ENCODE measurements around the gene COL18A1.

The COL18A1 gene

GRCh38 chr21:45391743-45392572 lies 13.0 kb upstream of the COL18A1 start:
- TF ChIP-seq CTBP1 (IDR thresholded peaks at IDR 0.05; ENCODE audit: borderline replicate concordance) (no peak), ARNT (IDR thresholded peaks at IDR 0.05) (no peak), PKNOX1 (IDR thresholded peaks at IDR 0.05) (no peak), NFRKB (IDR thresholded peaks at IDR 0.05) (no peak), SP1 (IDR thresholded peaks at IDR 0.05) (no peak), BHLHE40 (IDR thresholded peaks at IDR 0.05; ENCODE audit: borderline replicate concordance) (no peak), HDGF (IDR thresholded peaks at IDR 0.05; ENCODE audit: borderline replicate concordance) (no peak), FOXM1 (IDR thresholded peaks at IDR 0.05; ENCODE audit: borderline replicate concordance) (no peak), SUZ12 (IDR thresholded peaks at IDR 0.05) (no peak)
- no peak for DNase-seq (ENCODE audit: extremely low spot score)
- ChIA-PET CTCF (no interaction called here), POLR2A (no interaction called here)

GRCh38 chr21:45392573-45392971 lies 12.4 kb upstream of the COL18A1 start:
- TF ChIP-seq HDGF (IDR thresholded peaks at IDR 0.05; ENCODE audit: borderline replicate concordance) (no peak), TARDBP (IDR thresholded peaks at IDR 0.05) (no peak), BHLHE40 (IDR thresholded peaks at IDR 0.05; ENCODE audit: borderline replicate concordance) (no peak), ZNF384 (IDR thresholded peaks at IDR 0.05) (no peak), NFRKB (IDR thresholded peaks at IDR 0.05) (no peak), FOXM1 (IDR thresholded peaks at IDR 0.05; ENCODE audit: borderline replicate concordance) (no peak), FOXA1 (IDR thresholded peaks at IDR 0.05) (no peak), ARNT (IDR thresholded peaks at IDR 0.05) (no peak), SUZ12 (IDR thresholded peaks at IDR 0.05) (no peak), LEF1 (IDR thresholded peaks at IDR 0.05; ENCODE audit: borderline replicate concordance) (no peak)
- no peak for DNase-seq (ENCODE audit: extremely low spot score)
- ChIA-PET CTCF (no interaction called here), POLR2A (no interaction called here)

- no peak for DNase-seq (ENCODE audit: extremely low spot score)
- ChIA-PET POLR2A (no interaction called here), CTCF (no interaction called here)
Measured at GRCh38 chr21:45393021-45393420, 11.9 kb upstream of the COL18A1 start.

GRCh38 chr21:45393833-45394638 lies 10.9 kb upstream of the COL18A1 start:
- no peak for TF ChIP-seq TARDBP (IDR thresholded peaks at IDR 0.05)
- ChIA-PET CTCF (no interaction called here), POLR2A (no interaction called here)
- no peak for DNase-seq (ENCODE audit: extremely low spot score)

More at GRCh38 chr21:45393021-45393420, 11.9 kb upstream of the COL18A1 start:
- TF ChIP-seq L3MBTL2 (conservative IDR thresholded peaks at IDR 0.05) (no peak), NFRKB (IDR thresholded peaks at IDR 0.05) (no peak), LEF1 (IDR thresholded peaks at IDR 0.05; ENCODE audit: borderline replicate concordance) (no peak)

GRCh38 chr21:45396620-45396995 lies 8.4 kb upstream of the COL18A1 start:
- ChIA-PET POLR2A (no interaction called here), CTCF (interaction anchor here (0.5 kb wide), 1 partner anchor 76 kb away, joined by 5 read pairs; no protein-coding TSS in a partner anchor)
- TF ChIP-seq SUZ12 (IDR thresholded peaks at IDR 0.05), result no peak
- no peak for TF ChIP-seq L3MBTL2 (conservative IDR thresholded peaks at IDR 0.05)
- no peak for TF ChIP-seq CTBP1 (IDR thresholded peaks at IDR 0.05; ENCODE audit: borderline replicate concordance)
- TF ChIP-seq BHLHE40 (IDR thresholded peaks at IDR 0.05; ENCODE audit: borderline replicate concordance), result no peak
- no peak for TF ChIP-seq ARNT (IDR thresholded peaks at IDR 0.05)
- TF ChIP-seq HDGF (IDR thresholded peaks at IDR 0.05; ENCODE audit: borderline replicate concordance), result no peak
- TF ChIP-seq LEF1 (IDR thresholded peaks at IDR 0.05; ENCODE audit: borderline replicate concordance), result no peak
- TF ChIP-seq SP1 (IDR thresholded peaks at IDR 0.05), result no peak
- no peak for TF ChIP-seq PKNOX1 (IDR thresholded peaks at IDR 0.05)
- TF ChIP-seq TARDBP (IDR thresholded peaks at IDR 0.05), result no peak
- no peak for TF ChIP-seq NFRKB (IDR thresholded peaks at IDR 0.05)
- no peak for DNase-seq (ENCODE audit: extremely low spot score)

GRCh38 chr21:45397381-45397780 lies 7.6 kb upstream of the COL18A1 start:
- ChIA-PET CTCF (no interaction called here), POLR2A (no interaction called here)
- DNase-seq (ENCODE audit: extremely low spot score), result no peak
- TF ChIP-seq BHLHE40 (IDR thresholded peaks at IDR 0.05; ENCODE audit: borderline replicate concordance) (no peak), NFRKB (IDR thresholded peaks at IDR 0.05) (no peak), ELF4 (IDR thresholded peaks at IDR 0.05) (no peak), FOXM1 (IDR thresholded peaks at IDR 0.05; ENCODE audit: borderline replicate concordance) (no peak), TARDBP (IDR thresholded peaks at IDR 0.05) (no peak), FOXA1 (IDR thresholded peaks at IDR 0.05) (no peak), SP1 (IDR thresholded peaks at IDR 0.05) (no peak), CTBP1 (IDR thresholded peaks at IDR 0.05; ENCODE audit: borderline replicate concordance) (no peak), LEF1 (IDR thresholded peaks at IDR 0.05; ENCODE audit: borderline replicate concordance) (no peak), SUZ12 (IDR thresholded peaks at IDR 0.05) (no peak), FOXK2 (IDR thresholded peaks at IDR 0.05) (no peak), ARNT (IDR thresholded peaks at IDR 0.05) (no peak), L3MBTL2 (conservative IDR thresholded peaks at IDR 0.05) (no peak), HDGF (IDR thresholded peaks at IDR 0.05; ENCODE audit: borderline replicate concordance) (no peak), ZNF384 (IDR thresholded peaks at IDR 0.05) (no peak)

Measured in HEK293T (cell line).